IPS-NIHi7 (cell line): ENCODE data around the gene APLP2.
A peak's percentile ranks its signal among the peaks of the same experiment; 100 is the strongest.

Experiments used
- DNase-seq: peaks from one replicate; pipeline ENCODE4 v3.0.0; 2012; ENCODE audit warnings: mixed read lengths; ENCODE audit errors: extremely low spot score

The APLP2 gene

DNA sequence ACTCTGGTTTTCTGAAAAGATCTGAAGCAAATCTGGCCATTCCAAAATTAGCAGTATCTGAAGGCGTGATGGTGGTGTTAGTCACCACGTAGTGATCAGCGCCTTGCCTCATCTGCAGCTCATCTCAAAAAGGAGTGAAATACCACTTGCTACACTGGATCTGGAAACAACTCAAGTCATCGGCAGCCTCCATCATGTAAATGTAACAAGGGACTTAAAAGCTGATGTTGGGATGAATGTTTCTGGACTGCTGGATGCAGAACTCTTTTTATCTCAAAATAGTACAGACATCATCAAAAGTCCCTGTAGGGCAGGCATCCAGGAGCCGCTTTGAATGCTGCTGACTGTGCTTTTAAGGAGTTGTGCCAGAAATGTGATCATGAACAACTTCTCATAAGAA, 14.1 kb upstream of the APLP2 start:
- no peak for DNase-seq

DNA sequence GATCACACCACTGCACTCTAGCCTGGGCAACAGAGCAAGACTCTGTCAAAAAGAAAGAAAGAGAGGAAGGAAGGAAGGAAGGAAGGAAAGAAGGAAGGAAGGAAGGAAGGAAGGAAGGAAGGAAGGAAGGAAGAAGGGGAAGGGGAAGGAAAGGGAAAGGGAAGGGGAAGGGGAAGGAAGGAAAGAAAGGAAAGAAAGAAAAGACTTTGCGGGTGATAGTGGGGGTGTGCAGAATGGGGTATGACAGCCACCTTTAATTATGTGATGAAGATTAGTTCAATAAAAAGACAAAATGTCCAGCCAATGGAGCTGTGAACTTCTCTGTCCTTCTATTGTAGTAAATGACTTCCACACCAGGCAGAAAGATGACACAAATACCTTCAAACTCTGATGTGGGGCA, 8.7 kb upstream of the APLP2 start:
- DNase-seq, result no peak

DNA sequence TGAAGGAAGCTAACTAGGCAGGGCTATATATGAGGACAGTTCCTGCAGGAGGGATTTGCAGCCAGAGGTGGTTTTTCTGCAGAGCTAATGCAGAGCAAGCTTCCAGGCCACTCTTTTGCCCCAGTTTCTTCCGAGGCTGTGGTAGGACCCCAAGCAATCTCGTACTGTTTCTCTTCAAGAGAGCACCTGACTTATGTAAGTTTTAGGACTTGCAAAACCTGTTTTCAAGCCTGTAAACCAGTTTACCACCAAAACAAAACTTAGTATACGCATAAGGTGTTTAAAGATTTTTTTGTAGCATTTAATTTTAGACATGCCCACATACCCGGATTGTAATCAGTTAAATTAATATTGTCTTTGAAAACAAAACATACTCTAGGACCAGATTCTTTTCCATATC, 7.7 kb upstream of the APLP2 start:
- no peak for DNase-seq

DNA sequence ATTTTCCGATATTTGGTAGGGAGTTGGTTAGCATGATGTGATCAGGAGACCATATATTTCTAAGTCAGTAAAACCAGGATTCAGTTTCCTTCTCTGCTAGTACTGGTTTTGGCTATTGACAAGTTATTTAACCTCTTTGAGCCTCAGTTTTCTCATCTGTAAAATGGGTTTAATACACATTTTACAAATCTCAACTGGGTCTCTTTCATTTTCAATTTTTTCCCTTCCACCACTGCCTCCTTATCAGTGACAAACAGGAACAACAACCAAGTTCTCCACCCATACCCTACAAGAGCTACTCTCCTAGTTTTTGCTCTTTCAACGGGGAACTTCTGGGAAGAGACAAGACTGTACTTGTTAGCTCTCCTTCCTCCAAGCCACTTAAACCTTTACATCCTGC, 6.2 kb upstream of the APLP2 start:
- no peak for DNase-seq

DNA sequence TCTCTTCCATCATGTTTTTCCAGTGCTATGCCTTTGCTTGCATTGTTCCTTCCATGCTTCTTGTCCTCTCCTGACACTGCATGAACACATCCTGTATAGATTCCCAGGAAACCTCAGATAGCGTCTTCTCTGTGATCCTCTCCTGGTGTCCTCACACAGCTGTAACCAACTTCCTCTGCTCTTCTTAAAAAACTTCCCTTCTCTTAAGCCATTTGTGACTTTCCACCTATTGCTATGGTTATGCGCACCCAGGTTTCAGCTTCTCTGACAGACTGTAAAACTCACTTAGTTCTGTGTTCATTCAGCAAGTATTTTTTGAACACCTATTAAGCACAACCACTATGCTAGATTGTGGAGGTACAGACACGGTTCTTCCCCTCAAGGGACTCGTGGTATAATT, 5.1 kb upstream of the APLP2 start:
- DNase-seq, result no peak

DNA sequence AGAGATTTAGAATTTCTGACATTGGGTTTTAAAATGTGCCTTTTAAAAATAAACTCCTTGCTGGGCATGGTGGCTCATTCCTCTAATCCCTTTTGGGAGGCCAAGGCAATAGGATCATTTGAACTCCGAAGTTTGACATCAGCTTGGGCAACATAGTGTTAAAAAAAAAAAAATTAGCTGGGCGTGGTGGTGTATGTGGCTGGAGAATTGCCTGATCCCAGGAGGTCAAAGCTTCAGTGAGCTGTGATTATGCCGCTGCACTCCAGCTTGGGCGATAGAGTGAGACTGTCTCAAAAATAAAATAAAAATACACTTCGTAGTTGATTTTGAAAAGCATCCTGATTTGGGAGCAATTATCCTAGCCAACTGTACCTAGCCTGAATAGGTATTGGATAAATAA, 3.4 kb upstream of the APLP2 start:
- no peak for DNase-seq

DNA sequence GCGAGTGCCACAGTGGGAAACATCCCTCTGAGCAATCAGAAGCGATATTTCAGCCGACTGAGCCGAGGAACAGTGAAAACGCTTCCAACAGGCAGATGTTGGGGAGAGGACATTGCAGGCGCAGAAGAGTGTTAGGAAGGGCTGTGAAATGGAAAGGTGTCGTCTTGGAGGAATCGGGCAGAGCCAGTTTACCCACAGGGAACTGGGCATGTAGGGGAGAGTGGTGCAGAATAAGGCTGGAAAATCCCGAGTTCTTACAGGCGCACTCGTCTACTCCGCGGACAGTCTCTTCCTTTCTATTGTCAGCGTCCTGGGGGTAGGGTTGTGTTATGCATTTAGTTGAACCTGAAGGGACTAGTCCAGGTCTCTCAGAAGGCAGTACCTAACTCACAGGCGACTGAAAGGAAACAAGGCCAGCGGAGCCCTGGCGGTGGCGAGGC, 1.1 kb upstream of the APLP2 start:
- DNase-seq, result no peak

DNA sequence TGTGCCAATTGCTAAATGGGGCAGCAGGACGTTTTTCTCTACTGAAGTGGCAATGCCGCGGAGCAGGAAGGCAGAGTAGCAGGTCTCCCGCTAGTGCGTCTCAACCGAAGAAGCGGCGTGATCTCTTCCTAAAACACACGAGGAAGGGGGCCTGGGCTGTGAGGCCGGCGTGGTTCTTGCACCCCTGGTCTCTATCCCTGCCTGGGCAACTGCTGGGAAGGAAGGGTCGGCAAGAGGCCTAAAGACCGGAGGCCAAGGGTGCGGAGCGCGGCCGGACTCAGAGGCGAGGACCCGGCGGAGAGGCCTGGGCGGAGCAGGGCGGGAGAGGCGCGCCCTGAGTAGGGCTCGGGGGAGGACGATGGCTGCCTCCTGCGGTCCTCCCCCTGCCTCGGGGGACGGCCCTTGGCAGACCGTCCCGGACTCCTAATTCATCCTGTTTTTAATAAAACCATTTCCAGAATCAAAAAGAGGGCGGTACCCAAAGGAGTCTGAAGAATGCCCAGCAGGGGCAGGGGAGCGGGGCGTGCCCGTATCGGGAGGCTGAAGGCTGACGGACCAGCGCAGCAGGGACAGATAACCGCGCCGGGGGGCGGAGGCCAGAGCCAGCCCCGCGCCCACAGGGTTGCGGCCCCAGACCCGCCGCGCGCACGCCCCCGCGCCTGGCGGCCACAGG, 572 bp upstream of the APLP2 start:
- DNase-seq, result peak; percentile 68

DNA sequence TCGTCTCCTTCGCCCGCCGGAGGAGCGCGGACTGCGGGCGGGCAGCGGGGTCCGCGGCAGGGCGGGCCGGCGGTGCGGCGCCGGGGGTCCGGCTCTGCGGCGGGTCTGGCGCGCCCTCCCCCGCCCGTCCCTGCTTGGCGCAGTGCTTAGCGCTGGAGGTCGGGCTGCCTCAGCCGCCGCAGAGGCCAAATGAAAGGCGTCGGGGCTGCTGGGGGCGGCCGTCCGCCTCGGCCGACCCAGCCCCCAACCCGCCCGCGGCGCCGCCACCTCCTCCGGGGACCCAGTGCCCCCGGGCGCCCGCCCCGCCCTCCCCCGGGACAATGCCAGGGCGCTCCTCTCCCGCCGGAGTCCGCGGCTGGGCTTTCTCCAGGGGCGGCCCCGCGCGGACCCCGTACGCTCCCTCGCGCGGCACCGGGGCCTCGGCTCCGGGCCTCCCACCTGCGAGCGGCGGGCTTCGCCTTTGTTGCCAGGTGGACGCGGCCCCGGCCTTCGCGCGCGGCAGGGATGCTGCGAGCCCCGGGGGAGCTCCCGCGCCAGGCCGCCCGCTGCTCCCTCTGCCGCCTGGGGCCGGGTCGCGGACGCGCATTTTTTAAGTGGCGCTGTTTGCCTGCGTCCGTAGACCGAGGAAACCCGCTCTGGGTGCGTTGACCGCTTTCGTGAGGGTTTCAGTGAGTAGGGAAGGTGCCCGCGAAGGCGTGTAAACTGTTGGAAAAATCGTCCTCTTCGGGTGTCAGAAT, 583 bp downstream of the APLP2 start:
- DNase-seq, result peak; percentile 29

DNA sequence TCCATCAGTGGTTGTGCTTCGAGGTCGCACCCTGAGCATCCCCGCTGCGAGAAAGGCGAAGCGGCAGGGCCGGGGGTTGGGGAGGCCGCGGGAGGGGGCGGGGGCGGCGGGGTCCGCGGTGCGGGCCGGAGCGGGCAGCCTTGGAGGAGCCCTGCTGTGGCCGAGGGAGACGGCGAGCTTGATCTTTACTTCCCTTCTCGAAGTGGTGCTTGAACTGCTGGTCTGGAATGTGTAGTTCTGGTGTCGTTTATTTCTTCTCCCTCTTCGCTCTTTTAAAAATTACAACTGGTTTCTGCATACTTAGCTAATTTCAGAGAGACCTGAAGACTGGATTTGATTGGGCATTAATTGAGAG, 1.1 kb downstream of the APLP2 start:
- peak; percentile 41 for DNase-seq

DNA sequence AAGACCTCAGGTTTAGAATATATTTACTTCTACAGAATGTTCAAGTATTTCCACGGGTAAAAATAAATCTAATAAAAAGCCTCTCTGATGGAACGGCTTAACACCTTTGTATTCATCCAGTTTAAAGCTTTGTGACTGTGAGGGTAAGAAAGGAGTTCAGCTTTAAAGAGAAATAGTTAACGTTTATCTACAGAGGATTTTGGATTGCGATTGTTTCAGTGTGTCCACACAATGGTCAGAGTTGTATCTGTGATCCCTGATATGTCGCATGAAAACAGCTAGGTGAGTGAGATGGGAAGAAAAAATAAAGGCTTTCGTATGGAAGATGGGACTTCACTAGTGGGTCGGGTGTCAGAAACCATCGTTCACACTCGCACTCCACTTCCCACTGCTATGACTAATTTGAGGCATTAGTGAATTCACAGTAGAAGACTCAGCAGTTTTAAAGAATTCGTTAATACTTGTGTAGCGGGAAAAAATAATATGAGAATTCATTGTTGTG, 1.6 kb downstream of the APLP2 start:
- no peak for DNase-seq

DNA sequence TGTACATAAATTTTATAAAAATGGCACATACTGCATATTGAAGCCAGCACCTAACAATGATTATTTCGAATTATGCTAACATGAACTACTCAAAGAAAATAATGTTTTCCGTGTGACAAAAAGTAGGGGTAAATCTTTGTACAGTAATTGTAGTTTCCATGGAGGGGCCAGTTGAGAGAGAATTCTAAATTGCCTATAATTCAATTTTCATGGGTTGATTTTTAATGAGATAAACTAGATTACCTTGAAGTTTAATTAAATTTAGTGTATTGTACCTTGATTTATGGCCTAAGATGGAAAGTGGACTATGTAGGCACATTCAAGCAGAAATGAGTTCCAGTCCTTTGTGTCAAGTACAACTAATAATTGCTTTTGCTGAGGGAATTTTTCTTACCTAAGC, 5.0 kb downstream of the APLP2 start:
- DNase-seq, result no peak

DNA sequence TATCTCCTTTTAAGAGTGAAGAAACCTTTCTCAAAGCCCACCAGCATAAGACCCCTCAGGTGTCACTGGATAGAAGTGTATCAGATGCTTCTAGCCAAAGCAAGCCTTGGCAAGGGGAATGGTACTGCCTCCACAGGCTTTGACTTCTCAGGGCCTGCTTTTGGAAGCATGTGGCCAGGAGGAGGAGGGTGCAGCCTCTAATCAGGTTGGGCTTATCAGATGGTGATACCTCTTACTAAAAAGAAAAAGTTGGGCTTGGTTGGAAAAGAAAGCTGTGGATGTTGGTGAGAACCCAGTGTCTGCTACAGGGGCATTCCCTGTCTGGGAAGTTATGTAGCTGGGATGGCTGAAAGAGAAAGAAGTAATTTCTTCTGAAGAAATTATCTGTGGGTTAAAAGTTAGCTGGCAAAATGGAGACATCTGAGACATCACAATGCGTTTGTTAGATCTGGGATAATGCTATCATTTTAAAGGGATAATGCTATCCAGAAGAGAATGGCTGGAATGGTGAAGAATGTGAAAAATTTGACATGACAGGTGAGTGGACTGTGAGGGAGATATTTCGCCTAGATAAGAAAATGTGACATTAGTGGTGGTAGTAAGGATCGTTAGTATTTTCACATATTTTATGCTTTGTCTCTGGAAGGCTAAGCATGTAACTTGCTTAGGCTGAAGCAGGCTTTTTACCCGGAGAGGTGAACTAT, 7.2 kb downstream of the APLP2 start:
- DNase-seq, result no peak

DNA sequence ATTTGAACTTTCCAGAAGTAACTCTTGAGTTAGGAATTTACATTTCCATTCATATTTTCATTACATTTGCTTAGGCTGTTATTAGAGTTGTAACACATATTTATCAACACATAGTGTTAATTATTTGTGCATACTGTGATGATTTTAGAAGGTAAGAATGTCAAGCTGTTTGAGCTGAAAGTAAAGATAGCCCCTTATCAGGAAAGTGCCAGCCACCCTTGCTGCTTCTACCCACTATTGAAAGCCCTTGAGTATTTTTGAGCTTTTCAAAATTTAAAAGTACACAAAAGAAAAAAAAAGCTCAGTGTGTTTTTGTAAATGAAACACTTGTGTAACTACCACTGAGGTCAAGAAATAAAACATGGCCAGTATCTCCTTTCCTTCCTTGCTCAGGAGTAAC, 8.0 kb downstream of the APLP2 start:
- DNase-seq, result no peak

DNA sequence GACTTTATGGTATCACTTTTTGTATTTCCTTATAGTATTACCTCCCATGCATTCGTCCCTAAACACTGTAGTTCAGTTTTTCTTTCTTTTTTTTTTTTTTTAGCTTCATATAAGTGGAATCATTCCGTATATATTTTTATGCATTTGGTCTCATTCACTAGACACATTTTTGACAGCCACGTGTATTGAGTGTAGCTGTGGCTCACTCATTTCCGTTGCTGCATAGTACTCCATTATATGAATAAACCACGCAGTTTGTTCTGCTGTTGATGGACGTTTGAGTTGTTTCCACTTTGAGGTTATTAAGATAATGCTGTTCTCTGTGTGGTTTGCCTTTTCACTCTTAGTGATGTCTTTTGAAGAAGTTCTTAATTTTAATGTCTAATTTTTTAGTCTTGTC, 8.4 kb downstream of the APLP2 start:
- DNase-seq, result no peak

DNA sequence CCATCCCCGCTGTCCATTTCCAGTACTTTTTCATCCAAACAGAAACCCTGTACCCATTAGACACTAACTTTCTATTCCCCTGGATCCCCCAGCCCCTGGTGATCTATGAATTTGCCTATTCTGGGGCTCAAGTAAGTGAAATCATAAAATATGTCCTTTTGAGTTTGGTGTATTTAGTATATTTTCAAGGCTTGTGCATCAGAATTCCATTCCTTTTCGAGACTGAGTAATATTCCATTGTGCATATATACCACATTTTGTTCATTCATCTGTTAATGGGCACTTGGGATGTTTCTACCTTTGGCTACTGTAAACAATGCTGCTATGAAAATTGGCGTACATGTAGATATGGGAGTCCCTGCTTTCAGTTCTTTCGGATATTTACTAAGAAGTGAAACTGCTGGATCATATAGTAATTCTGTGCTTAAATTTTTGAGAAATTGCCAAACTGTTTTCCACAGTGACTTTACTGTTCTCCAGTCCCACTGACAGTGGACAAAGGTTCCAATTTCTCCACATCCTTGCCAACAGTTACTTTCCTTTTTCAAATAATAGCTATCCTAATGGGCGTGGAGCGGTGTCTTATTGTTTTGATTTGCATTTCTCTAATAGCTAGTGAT, 16.1 kb downstream of the APLP2 start:
- no peak for DNase-seq

DNA sequence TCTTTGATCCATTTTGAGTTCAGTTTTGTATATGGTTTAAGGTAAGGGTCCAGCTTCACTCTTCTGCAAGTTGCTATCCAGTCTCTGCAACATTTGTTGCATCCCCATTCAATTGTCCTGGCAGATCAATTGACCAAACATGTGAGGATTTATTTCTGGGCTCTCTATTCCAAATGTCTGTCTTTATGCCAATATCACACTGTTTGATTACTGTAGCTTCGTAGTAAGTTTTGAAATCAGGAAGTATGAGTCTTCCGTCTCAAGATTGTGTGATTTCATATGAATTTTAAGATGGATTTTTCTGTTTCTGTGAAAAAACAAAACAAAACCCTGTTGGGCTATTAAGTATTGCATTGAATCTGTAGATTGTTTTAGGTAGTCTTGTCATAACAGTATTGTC, 17.0 kb downstream of the APLP2 start:
- DNase-seq, result no peak

DNA sequence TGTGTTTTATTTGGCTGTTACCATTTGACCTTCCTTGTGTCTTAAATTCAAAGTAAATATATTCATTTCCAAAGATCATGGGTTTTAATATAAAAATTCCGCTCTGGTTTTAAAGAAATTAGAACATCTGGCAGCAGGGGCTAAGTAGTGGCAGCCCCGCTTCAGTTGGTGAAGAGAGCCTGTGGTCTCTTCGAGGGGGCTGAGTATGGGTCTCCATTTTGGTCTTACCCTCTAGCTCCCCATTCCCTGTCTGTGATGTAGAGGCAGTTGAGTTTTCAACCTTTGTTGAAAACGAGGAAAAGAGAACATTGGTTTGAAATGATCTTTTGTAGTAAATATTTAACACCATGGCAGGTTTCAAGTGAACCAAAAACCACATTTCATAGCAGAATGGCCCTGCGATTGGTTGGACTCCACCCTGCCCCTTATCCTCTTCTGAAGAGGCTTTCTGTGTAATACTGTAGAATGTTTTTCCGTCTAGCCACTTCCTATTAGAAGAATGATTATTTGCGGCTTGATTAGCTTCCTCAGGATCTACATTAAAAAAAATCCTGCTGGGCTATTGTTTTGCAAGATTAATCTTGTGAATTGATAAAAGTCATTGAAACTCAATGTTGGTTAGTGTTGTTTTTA, 17.7 kb downstream of the APLP2 start:
- DNase-seq, result no peak

DNA sequence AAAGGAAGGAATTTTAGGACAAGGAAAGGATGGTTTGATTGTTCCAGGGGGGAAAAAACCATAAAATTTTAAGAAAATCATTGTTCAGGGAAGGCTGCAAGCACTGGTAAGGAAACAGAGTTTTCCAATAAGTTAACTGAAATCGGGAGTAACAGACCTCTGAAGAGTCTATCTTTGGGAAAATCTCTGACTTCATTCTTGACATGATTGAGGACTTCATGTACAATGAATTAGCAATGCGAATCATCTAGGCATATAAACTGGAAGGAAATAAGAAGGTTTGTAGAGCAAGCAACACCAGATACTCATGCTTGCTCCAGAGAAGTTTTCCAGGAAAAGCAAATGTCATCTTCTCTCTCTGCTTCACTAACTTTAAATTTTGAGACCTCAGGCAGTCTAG, 18.5 kb downstream of the APLP2 start:
- no peak for DNase-seq

DNA sequence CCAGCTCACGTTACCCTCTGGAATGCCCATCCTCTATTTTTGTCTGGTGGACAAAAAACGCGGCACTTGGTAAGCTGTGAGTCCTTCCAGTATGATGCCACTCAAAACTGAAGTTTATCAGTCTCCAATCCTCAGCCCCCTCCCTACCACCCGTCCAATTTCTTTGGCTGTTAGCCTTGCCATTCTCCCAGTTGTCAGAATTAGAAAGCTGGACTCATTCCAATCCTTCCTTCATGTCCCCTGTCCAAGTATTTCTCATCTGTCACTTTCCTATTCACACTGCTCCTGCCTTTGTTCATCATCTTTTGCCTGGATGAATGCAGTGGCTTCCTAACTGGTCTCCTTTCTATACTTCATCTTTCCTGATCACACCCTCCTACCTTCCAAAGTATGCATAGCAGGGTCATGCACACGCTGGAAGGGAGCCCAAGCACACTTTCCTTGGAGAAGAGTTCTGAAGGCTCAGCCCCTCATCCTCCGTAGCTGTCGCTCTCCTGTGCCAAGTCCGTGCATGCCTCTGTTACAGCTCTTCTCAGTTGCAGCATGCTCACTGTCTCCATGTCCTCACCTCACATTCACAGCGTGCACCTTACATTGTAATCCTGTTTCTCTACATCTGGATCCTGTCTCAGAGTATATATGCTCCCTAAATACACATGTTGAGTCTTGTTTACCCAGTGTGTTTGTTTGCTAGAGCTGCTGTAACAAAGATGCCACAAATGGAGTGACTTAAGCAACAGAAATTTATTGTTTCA, 19.4 kb downstream of the APLP2 start:
- no peak for DNase-seq

DNA sequence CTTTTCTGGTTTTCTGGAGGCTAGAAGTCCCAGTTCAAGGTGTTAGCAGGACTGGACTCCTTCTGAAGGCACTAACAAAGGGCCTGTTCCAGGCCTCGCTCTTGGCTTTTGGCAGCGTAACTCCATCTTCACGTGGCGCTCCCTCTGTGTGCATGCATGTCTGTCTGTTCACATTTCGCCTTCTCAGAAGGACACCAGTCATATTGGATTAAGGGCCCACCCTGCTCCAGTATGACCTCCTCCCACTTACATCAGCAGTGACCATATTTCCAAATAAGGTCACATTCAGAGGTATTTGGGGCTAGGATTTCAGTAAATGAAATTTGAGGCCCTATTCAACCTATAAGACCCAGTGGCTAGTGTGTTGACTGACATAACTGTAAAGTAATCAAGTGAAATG, 20.0 kb downstream of the APLP2 start:
- no peak for DNase-seq
